GM12892 (cell line): ENCODE measurements around the gene FCN3.
A peak's percentile ranks its signal among the peaks of the same experiment; 100 is the strongest.

Source experiments
- POLR2A ChIP-seq: IDR thresholded peaks from 2 replicates; pipeline ENCODE4 v1.6.1; 2011; ENCODE audit warnings: low read depth, low read length, control low read depth
- POLR2AphosphoS5 ChIP-seq: IDR thresholded peaks from 2 replicates; pipeline ENCODE4 v1.6.1; 2011; ENCODE audit warnings: low read depth, low read length, control low read depth
- TAF1 ChIP-seq: IDR thresholded peaks from 2 replicates; pipeline ENCODE4 v1.6.1; 2011; ENCODE audit warnings: low read depth, mild to moderate bottlenecking, control low read depth, low read length, borderline replicate concordance

- TF ChIP-seq POLR2AphosphoS5 (peak; percentile 87), POLR2A (peak; percentile 90), TAF1 (peak; percentile 63; the same call in 1 of the 2 replicates)
Observed at GRCh38 chr1:27321813-27322568, 52.6 kb downstream of the FCN3 start, which contains the start of gene TMEM222.
